ENCODE data around the gene HDAC6. TPM values are rescaled to one million over a fixed set of nuclear protein-coding genes. Genes with fewer than 3 reads are reported as not detected.
A peak's percentile ranks its signal among the peaks of the same experiment; 100 is the strongest.
"Not testable (repeated sequence)": the region's sequence is repeated elsewhere in the genome, so short reads cannot be mapped to it uniquely, and the experiment has no call there.

HDAC6 gene
- polyA plus RNA-seq, 4 donors = 158 to 174 (median 167) TPM

GRCh38 chrX:48789366-48790220 lies 12.3 kb upstream of the HDAC6 start:
- no peak for DNase-seq (ENCODE audit: low read depth in 4 of 4, low spot score in 3 of 4)

- no peak for DNase-seq (ENCODE audit: low read depth in 4 of 4, low spot score in 3 of 4)
These were observed 11.4 kb upstream of the HDAC6 start for GRCh38 chrX:48790477-48790876.

GRCh38 chrX:48791063-48791820 lies 10.6 kb upstream of the HDAC6 start:
- no peak for DNase-seq (ENCODE audit: low read depth in 4 of 4, low spot score in 3 of 4)

GRCh38 chrX:48792219-48792618 lies 9.6 kb upstream of the HDAC6 start:
- no peak for DNase-seq (ENCODE audit: low read depth in 4 of 4, low spot score in 3 of 4)

GRCh38 chrX:48793935-48794334 lies 7.9 kb upstream of the HDAC6 start:
- no peak for DNase-seq (ENCODE audit: low read depth in 4 of 4, low spot score in 3 of 4)

- DNase-seq (ENCODE audit: low read depth in 4 of 4, low spot score in 3 of 4) = no peak
These were observed 7.4 kb upstream of the HDAC6 start for GRCh38 chrX:48794340-48794910.

GRCh38 chrX:48794911-48795515 lies 6.9 kb upstream of the HDAC6 start:
- DNase-seq (ENCODE audit: low read depth in 4 of 4, low spot score in 3 of 4) = no peak

GRCh38 chrX:48798318-48798717 lies 3.5 kb upstream of the HDAC6 start:
- no peak for DNase-seq (ENCODE audit: low read depth in 4 of 4, low spot score in 3 of 4)

- peak in 2 of 4 donors; percentile 4 to 8 for DNase-seq (ENCODE audit: low read depth in 4 of 4, low spot score in 3 of 4)
These were observed 1.1 kb upstream of the HDAC6 start for GRCh38 chrX:48800574-48801279.

GRCh38 chrX:48802089-48802904 lies 430 bp downstream of the HDAC6 start:
- peak; percentile 43 to 58 (median 55) for DNase-seq (ENCODE audit: low read depth in 4 of 4, low spot score in 3 of 4)

- no peak for DNase-seq (ENCODE audit: low read depth in 4 of 4, low spot score in 3 of 4)
These were observed 986 bp downstream of the HDAC6 start for GRCh38 chrX:48802905-48803200.

- no peak for DNase-seq (ENCODE audit: low read depth in 4 of 4, low spot score in 3 of 4)
These were observed 4.2 kb downstream of the HDAC6 start for GRCh38 chrX:48806081-48806480.

- DNase-seq (ENCODE audit: low read depth in 4 of 4, low spot score in 3 of 4) = no peak
These were observed 11.8 kb downstream of the HDAC6 start for GRCh38 chrX:48813644-48814043.

- DNase-seq (ENCODE audit: low read depth in 4 of 4, low spot score in 3 of 4) = no peak
These were observed 12.9 kb downstream of the HDAC6 start for GRCh38 chrX:48814722-48815121.

- DNase-seq (ENCODE audit: low read depth in 4 of 4, low spot score in 3 of 4) = no peak
These were observed 13.4 kb downstream of the HDAC6 start for GRCh38 chrX:48815266-48815665.

- DNase-seq (ENCODE audit: low read depth in 4 of 4, low spot score in 3 of 4) = no peak
These were observed 14.3 kb downstream of the HDAC6 start for GRCh38 chrX:48816014-48816810.

- DNase-seq (ENCODE audit: low read depth in 4 of 4, low spot score in 3 of 4) = no peak
These were observed 16.2 kb downstream of the HDAC6 start for GRCh38 chrX:48818098-48818497.

GRCh38 chrX:48818866-48819265 lies 17.0 kb downstream of the HDAC6 start:
- no peak for DNase-seq (ENCODE audit: low read depth in 4 of 4, low spot score in 3 of 4)

- not testable (repeated sequence) for DNase-seq (ENCODE audit: low read depth in 4 of 4, low spot score in 3 of 4)
These were observed 17.5 kb downstream of the HDAC6 start for GRCh38 chrX:48819394-48819793.
